Retinal pigment epithelial cell (primary cell): ENCODE data around the gene DSTYK.

Experiments used
- DNase-seq: peaks from one replicate; pipeline ENCODE4 v3.0.0-alpha.2; 2010; ENCODE audit warnings: low read depth
- H3K4me3 ChIP-seq: 2 replicates; pipeline ENCODE4 v1.5.1; 2011; ENCODE audit warnings: mild to moderate bottlenecking, low read length, control low read depth, moderate library complexity
- CTCF ChIP-seq: conservative IDR thresholded peaks from 2 replicates; pipeline ENCODE4 v1.5.1; 2011; ENCODE audit warnings: low read depth, low read length, control low read depth, inconsistent platforms

DSTYK gene

GRCh38 chr1:205199931-205200299, 11.6 kb downstream of the DSTYK start:
- TF ChIP-seq CTCF, result no peak
- DNase-seq, result no peak
- H3K4me3 ChIP-seq, result no peak overlapping the region

GRCh38 chr1:205199090-205199930, 12.2 kb downstream of the DSTYK start:
- no peak overlapping the region for H3K4me3 ChIP-seq
- DNase-seq, result no peak
- no peak for TF ChIP-seq CTCF

GRCh38 chr1:205192287-205192686, 19.2 kb downstream of the DSTYK start:
- no peak overlapping the region for H3K4me3 ChIP-seq
- TF ChIP-seq CTCF, result no peak
- DNase-seq, result no peak

- TF ChIP-seq CTCF, result no peak
- no peak overlapping the region for H3K4me3 ChIP-seq
- no peak for DNase-seq
Observed at GRCh38 chr1:205191622-205192021, 19.9 kb downstream of the DSTYK start.

- DNase-seq, result no peak
- no peak overlapping the region for H3K4me3 ChIP-seq
- no peak for TF ChIP-seq CTCF
Observed at GRCh38 chr1:205190845-205191577, 20.5 kb downstream of the DSTYK start.

- DNase-seq, result no peak
- no peak overlapping the region for H3K4me3 ChIP-seq
- TF ChIP-seq CTCF, result no peak
Observed at GRCh38 chr1:205189131-205189530, 22.4 kb downstream of the DSTYK start.

GRCh38 chr1:205188596-205188995, 22.9 kb downstream of the DSTYK start:
- H3K4me3 ChIP-seq, result no peak overlapping the region
- TF ChIP-seq CTCF, result no peak
- no peak for DNase-seq
